ENCODE data around the gene SRPK3.

DNA sequence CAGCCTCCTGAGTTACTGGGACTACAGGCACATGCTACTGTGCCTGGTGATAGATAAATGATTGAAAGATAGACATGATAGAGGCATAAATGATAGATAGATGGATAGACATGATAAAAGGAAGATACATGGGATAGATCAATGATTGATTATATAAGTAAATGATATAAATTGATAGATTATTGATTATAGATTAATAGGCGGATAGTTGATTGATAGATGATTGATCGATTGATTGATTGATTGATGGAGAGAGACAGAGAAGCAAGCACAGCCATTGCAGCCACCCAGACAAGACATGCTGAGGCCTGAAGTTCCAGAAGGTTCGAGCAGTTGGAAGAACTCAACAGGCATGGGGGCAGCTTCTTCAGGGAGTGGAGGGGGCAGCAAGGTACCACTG, 34.5 kb upstream of the SRPK3 start:
- no peak for TF ChIP-seq ZNF274 (IDR thresholded peaks at IDR 0.05; ENCODE audit: low read depth, low read length)
- no peak for TF ChIP-seq YY1 (IDR thresholded peaks at IDR 0.05; ENCODE audit: insufficient read depth, insufficient read length)

Data from NT2/D1 (cell line).